GM12891 (cell line): ENCODE results near the gene CEACAM21.
"Not testable (repeated sequence)": the region's sequence is repeated elsewhere in the genome, so short reads cannot be mapped to it uniquely, and the experiment has no call there.

Experiments used
- DNase-seq: peaks from one replicate; pipeline ENCODE4 v3.0.0; 2011; ENCODE audit warnings: low spot score; ENCODE audit not compliant: insufficient read length
- FAIRE-seq: peaks from 2 replicates; lab custom pipeline; 2011; peaks lifted over from hg19 to GRCh38; lab: Jason Lieb, UNC
- PAX5 ChIP-seq: IDR thresholded peaks from 2 replicates; pipeline ENCODE4 v1.6.1; 2011; ENCODE audit warnings: low read length, moderate library complexity, mild to moderate bottlenecking; ENCODE audit not compliant: insufficient read depth, severe bottlenecking
- POLR2A ChIP-seq: IDR thresholded peaks from 2 replicates; pipeline ENCODE4 v1.6.1; 2011; ENCODE audit warnings: low read depth, low read length, control low read depth
- POLR2AphosphoS5 ChIP-seq: IDR thresholded peaks from 2 replicates; pipeline ENCODE4 v1.6.1; 2011; ENCODE audit warnings: low read depth, low read length, control low read depth
- POU2F2 ChIP-seq: IDR thresholded peaks from 2 replicates; pipeline ENCODE4 v1.6.1; 2011; ENCODE audit warnings: low read depth, mild to moderate bottlenecking, control low read depth, low read length, moderate library complexity
- SPI1 ChIP-seq: IDR thresholded peaks from 2 replicates; pipeline ENCODE4 v1.6.1; 2011; ENCODE audit warnings: low read depth, low read length, control low read depth
- TAF1 ChIP-seq: IDR thresholded peaks from 2 replicates; pipeline ENCODE4 v1.6.1; 2011; ENCODE audit warnings: low read depth, low read length, control low read depth

Gene CEACAM21

DNA sequence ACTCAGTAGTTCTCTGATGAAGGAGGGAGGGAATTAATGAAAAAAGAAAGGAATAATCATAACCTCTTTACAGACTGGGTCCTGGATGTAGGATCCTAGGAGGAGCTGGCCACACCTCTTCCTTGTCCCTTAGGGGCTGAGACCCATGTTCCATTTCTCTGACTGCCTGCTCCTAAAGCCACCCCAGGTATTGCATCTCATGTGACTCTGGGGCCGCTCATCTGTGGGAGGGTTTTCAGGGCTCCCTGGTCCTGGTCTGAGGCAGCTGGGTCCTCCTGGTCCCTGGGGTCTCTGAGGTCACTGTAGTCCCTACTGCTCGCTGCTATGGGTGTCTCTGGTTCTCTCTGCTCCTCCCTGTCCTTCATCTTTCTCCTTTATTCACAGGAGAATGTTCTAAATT, 2.9 kb downstream of the CEACAM21 start:
- FAIRE-seq (no peak), DNase-seq (no peak)
- TF ChIP-seq POU2F2 (no peak), TAF1 (no peak), PAX5 (no peak), POLR2AphosphoS5 (no peak), POLR2A (no peak), SPI1 (no peak)

DNA sequence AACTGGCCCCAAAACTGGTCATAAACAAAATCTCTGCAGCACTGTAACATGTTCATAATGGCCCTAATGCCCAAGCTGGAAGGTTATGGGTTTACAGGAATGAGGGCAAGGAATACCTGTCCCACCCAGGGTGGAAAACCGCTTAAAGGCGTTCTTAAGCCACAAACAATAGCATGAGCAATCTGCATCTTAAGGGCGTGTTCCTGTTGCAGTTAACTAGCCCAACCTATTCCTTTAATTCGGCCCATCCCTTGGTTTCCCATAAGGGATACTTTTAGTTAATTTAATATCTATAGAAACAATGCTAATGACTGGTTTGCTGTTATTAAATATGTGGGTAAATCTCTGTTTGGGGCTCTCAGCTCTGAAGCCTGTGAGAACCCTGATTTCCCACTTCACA, 5.1 kb downstream of the CEACAM21 start:
- FAIRE-seq, DNase-seq: not testable (repeated sequence)

DNA sequence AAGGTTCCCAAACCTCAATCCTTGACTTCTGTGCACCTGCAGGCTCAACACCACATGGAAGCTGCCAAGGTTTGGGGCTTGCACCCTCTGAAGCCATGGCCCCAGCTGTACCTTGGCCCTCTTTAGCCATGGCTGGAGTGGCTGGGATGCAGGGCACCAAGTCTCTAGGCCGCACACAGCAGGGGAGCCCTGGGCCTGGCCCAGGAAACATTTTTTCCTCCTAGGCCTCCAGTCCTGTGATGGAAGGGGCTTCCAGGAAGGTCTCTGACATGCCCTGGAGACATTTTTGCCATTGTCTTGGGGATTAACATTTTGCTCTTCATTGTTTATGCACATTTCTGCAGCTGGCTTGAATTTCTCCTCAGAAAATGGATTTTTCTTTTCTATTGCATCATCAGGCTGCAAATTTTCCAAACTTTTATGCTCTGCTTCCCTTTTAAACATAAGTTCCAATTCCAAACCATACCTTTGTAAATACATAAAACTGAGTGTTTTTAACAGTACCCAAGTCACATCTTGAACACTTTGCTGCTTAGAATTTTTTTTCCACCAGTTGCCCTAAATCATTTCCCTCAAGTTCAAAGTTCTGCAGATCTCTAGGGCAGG, 6.7 kb downstream of the CEACAM21 start:
- FAIRE-seq, DNase-seq: not testable (repeated sequence)

DNA sequence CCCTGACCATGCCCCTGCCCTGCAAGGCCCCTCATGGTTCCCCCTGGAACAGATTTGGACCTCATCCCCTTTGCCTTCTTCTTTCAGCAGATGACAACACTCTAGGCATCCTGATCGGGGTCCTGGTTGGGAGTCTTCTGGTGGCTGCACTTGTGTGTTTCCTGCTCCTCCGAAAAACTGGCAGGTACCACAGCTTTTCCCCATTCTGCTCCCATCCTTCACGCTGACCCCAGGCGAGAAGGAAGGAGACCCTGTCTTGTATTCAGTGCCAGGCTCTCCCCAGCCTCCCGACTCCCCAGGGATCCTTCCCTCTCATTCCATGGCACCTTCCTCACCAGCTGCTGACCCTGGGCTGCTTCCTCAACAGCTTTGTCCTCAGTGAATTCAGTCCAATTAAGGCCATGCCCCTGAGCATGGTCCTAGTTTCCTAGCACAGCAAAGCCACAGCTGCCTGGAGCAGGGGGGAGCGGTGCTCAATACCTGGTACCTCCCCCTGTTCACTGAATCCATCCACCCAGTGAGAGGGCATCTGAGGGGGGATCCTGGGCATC, 8.4 kb downstream of the CEACAM21 start:
- FAIRE-seq = no peak

DNA sequence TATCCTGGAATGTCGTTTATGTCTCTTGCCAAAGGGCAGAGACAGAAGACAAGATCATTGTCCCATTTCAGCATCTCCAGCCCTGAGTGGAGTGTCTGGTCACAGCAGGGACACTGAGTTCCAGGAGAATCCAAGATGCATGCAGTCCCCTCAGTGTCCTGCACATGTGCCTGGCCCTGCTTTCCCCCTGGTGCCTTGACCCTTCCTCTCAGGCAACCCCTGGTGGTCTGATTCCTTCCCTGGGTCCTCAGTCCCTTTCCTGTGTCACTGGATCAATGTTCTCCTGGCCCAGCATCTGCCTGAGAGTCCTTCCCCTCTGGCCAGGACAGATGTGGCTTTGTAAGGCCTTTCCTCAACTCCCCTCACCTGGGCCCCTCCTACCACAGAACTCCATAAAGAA, 9.0 kb downstream of the CEACAM21 start:
- TF ChIP-seq PAX5 = no peak
- no peak for TF ChIP-seq SPI1
- no peak for TF ChIP-seq POLR2AphosphoS5
- no peak for TF ChIP-seq POLR2A
- TF ChIP-seq POU2F2 = no peak
- TF ChIP-seq TAF1 = no peak
- DNase-seq (no peak), FAIRE-seq (no peak)

More for the DNA sequence above, 8.4 kb downstream of the CEACAM21 start:
- no peak for DNase-seq
- no peak for TF ChIP-seq SPI1
- TF ChIP-seq TAF1 = no peak
- TF ChIP-seq PAX5 = no peak

DNA sequence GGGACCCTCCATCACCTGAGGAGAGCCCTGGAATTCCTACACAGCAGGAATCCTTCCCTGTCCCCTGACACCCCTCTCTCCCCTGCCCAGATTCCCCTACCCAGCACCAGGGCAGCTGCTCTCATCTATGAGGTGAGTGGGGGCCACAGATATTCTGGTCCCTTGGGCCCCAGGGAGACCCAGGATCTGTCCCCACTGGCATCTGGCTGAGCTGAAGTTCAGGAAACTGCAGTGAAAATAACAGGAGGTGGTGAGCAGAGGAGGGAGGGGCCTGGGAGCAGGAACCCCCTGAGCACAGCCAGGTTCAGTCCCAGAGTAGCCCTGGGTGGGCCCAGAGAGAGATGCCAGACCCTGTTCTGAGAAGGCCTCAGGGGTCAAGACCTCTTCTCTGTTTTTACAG, 10.1 kb downstream of the CEACAM21 start:
- DNase-seq (no peak), FAIRE-seq (no peak)
- no peak for TF ChIP-seq POU2F2
- TF ChIP-seq POLR2A = no peak
- TF ChIP-seq TAF1 = no peak
- no peak for TF ChIP-seq POLR2AphosphoS5

DNA sequence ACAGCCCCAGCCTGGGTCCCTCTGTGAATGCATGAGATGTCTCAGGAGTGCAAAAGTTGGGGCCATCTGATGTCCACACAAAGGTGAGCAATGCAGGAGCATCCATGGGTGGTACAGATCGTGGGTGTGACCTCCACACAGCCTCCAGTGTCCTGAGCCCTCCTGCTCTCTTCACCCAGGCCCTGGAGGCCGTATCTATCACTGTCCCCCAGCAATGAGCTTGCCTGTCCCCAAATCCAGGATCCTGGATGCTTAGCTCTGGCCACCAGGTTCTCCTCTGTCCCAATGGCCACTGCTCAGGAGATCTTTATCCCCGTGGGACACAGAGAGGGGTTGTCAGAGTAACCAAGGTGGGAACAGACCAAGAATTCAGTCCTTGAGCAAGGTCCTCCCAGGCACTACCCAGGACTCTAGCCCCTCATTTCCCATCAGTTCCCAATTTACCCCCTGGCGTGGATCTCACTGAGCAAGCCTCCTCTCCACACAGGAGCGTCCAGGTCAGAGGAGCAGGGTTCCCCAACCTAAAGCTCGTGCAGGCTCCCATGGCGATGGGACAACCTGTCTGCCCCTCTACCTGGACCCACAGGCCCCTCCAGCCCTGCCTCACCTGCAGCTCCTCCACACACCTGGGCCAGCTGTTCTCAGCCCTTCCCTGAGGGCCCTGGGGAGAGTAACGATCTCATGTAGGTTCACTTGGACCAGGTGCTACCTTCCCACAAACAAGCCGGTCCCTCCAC, 11.3 kb downstream of the CEACAM21 start:
- DNase-seq (no peak), FAIRE-seq (no peak)
- no peak for TF ChIP-seq POU2F2
- no peak for TF ChIP-seq POLR2A
- no peak for TF ChIP-seq PAX5
- TF ChIP-seq TAF1 = no peak
- TF ChIP-seq SPI1 = no peak
- TF ChIP-seq POLR2AphosphoS5 = no peak

DNA sequence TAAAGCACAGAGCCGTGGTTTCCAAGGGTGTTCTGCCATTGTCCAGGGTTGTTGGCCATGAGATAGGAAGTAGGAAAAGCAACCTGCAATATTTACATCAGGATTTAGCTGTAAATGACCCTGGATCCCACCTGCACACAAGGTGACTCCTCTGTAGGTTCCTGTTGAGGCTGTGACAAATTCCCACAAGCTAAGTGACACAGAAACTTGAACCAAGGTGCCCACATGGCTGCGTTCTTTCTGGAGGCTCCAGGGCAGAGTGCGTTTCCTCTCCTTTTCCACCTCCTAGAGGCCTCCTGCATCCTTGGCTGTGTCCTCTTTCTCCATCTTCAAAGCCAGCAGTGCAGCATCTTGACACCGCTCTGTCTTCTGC, 11.9 kb downstream of the CEACAM21 start:
- FAIRE-seq (no peak), DNase-seq (no peak)
- TF ChIP-seq POU2F2 = no peak
- no peak for TF ChIP-seq SPI1
- TF ChIP-seq POLR2A = no peak
- no peak for TF ChIP-seq PAX5
- TF ChIP-seq TAF1 = no peak
- TF ChIP-seq POLR2AphosphoS5 = no peak

DNA sequence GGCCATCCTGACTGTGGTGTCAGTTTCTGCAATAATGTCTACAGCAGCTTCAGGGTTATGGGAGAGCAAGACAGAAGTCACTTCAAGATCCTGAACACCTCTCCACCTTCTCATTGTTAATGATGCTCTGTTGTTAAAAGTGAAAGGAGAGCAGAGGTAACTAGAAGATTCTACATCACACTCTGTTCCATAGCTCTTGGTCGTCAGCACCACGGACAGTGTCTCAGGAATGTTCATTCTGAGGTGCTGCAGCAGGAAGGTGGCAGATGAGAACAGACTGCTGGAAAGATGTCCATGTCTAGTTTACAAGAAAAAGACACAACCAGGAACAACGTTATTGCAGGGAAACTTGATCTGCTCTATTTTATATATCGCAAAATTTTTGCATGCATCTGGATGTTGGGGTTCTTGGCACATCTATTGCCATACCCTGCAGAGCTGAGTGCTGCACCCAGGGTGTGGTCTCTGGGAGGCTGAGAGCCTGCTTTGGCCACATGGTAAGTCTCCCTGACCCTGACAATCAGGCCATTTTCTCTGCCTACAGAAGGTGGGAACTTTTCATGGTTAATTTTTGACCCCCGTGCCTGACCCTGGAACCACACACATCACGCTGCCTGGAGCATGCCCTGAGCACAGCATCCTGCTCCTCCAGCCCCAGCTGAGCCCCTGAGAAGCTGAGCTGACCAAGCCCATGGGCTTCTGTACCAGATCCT, 12.7 kb downstream of the CEACAM21 start:
- no peak for TF ChIP-seq POLR2AphosphoS5
- no peak for TF ChIP-seq SPI1
- no peak for TF ChIP-seq PAX5
- TF ChIP-seq TAF1 = no peak
- TF ChIP-seq POU2F2 = no peak
- TF ChIP-seq POLR2A = no peak
- FAIRE-seq = peak; percentile 74
- no peak for DNase-seq

DNA sequence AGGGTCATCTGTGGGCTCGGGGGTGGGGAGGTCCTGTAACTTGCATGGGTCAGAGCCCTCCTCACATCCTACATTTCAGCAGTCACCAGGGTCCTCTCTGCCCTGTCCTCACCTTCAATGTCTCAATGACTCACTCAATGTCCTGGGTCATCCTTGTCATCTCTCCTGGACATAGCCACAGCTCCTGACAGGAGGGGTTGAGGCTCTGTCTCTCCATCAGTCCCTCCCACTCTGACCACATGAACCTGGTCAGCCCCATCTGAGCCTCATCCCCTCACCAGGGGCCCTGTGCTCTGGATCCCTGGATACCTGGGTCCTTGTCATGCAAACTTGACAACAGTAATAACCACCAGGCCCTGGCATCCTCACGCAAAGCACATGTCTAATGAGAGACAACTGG, 13.4 kb downstream of the CEACAM21 start:
- TF ChIP-seq POLR2A (no peak), SPI1 (no peak), TAF1 (no peak), PAX5 (no peak), POU2F2 (no peak), POLR2AphosphoS5 (no peak)
- no peak for FAIRE-seq
- DNase-seq = no peak
